Endodermal cell (in vitro differentiated cells): ENCODE measurements around the gene KDM2B. TPM values are rescaled to one million over a fixed set of nuclear protein-coding genes. Genes with fewer than 3 reads are reported as not detected.

Experiments used
- DNase-seq: peaks from one replicate; pipeline ENCODE4 v3.0.0-alpha.2; 2017
- H3K27ac ChIP-seq: 2 replicates; pipeline ENCODE4 v1.5.1; 2013; ENCODE audit warnings: mild to moderate bottlenecking, low read depth, low read length, moderate library complexity
- H3K27me3 ChIP-seq: 2 replicates; pipeline ENCODE4 v1.6.1; 2013; ENCODE audit warnings: mild to moderate bottlenecking, low read length, moderate library complexity; ENCODE audit not compliant: insufficient read depth, control insufficient read depth, poor library complexity, severe bottlenecking
- H3K36me3 ChIP-seq: 2 replicates; pipeline ENCODE4 v1.7.0; 2013; ENCODE audit warnings: mild to moderate bottlenecking, low read length, moderate library complexity; ENCODE audit not compliant: control insufficient read depth, insufficient read depth
- H3K4me1 ChIP-seq: one replicate; pipeline ENCODE4 v1.7.0; 2013; ENCODE audit warnings: low read length; ENCODE audit not compliant: control insufficient read depth, insufficient read depth
- H3K4me3 ChIP-seq: 2 replicates; pipeline ENCODE4 v1.5.1; 2013; ENCODE audit warnings: mild to moderate bottlenecking, low read length, moderate library complexity
- H3K9ac ChIP-seq: 2 replicates; pipeline ENCODE4 v1.6.1; 2013; ENCODE audit warnings: mild to moderate bottlenecking, low read length, moderate library complexity; ENCODE audit not compliant: poor library complexity, severe bottlenecking; ENCODE audit errors: extremely low read depth
- H3K9me3 ChIP-seq: 2 replicates; pipeline ENCODE4 v1.6.1; 2013; ENCODE audit warnings: mild to moderate bottlenecking, low read length, moderate library complexity; ENCODE audit not compliant: control insufficient read depth
- H3K27ac Mint-ChIP-seq: 2 replicates; pipeline ENCODE4 v1.8.0; 2020; ENCODE audit warnings: mixed read lengths
- H3K27me3 Mint-ChIP-seq: 2 replicates; pipeline ENCODE4 v1.8.0; 2021; ENCODE audit warnings: mild to moderate bottlenecking, mixed read lengths; ENCODE audit not compliant: insufficient read depth
- H3K36me3 Mint-ChIP-seq: 2 replicates; pipeline ENCODE4 v1.8.0; 2020; ENCODE audit warnings: low read depth, mixed read lengths
- H3K4me1 Mint-ChIP-seq: 2 replicates; pipeline ENCODE4 v1.8.0; 2020; ENCODE audit warnings: mixed read lengths
- H3K4me3 Mint-ChIP-seq: 2 replicates; pipeline ENCODE4 v1.8.0; 2020; ENCODE audit warnings: mild to moderate bottlenecking, moderate library complexity, mixed read lengths
- H3K9me3 Mint-ChIP-seq: 2 replicates; pipeline ENCODE4 v1.8.0; 2020; ENCODE audit warnings: mild to moderate bottlenecking, mixed read lengths
- WGBS, 2 experiments: methylation state at CpG; one replicate each; pipeline versions ENCODE4 v1.1.5 to v1.1.7; 2013; ENCODE audit warnings: missing lambda C conversion rate in 2 of 2, mixed read lengths in 1 of 2; ENCODE audit not compliant: insufficient coverage in 1 of 2, insufficient read length in 1 of 2; 5-methylcytosine and 5-hydroxymethylcytosine counted together
- total RNA-seq, 2 donors: library from RNA; stranded (reverse); fragmentation: NEBNext Ultra II Directional in 1 of 2; extraction: Animal tissue kit (Norgen Biotek cat#: 25700) in 1 of 2; gene quantifications; 2 replicates in 1 of 2; 3 replicates in 1 of 2; pipeline ENCODE4 v1.2.1, GENCODE V29; 2021
- TF ChIP-seq, protein P1 (sequence below): fragments of 200-600 bp; sonication (generic); conservative IDR thresholded peaks from 2 replicates; pipeline ENCODE4 v1.5.0; 2021; ENCODE audit warnings: antibody characterized with exemption, mild to moderate bottlenecking

KDM2B gene
- total RNA-seq, 2 donors from 2014 or later: 103 to 125 TPM

DNA sequence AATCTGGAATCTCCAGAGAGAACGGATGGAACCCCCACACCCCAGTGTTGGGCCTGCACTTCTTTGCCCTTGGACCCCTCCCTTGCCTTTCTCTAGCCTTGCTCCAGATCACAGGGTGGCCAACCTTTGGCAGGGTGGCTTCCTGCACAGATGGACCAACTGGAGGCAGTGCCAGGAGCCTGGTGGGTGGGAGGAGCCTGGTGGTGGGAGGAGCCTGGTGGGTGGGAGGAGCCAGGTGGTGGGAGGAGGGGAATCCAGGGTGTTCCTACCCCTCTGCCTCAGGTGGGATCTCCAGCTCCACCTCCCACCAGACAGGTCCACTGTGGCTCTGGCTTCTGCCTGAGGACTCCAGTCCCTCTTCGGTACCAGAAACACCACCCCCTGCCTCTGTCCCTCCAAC lies 30.5 kb upstream of the KDM2B start:
- H3K9ac ChIP-seq: no peak overlapping the region
- peaks cover 2% of the 10 kb centered on the region for H3K36me3 Mint-ChIP-seq
- peak; percentile 92 for DNase-seq
- no peaks in the 10 kb centered on the region for H3K9me3 ChIP-seq
- no peaks in the 10 kb centered on the region for H3K36me3 ChIP-seq
- peaks cover 4% of the 10 kb centered on the region for H3K9me3 Mint-ChIP-seq
- no peaks in the 10 kb centered on the region for H3K4me1 ChIP-seq
- peaks cover 10% of the 10 kb centered on the region for H3K4me1 Mint-ChIP-seq
- no peaks in the 10 kb centered on the region for H3K27me3 Mint-ChIP-seq
- whole genome bisulfite sequencing, 2 experiments: 94 to 100% methylated on average over 1 to 2 of the region's 2 CpGs
- H3K27ac ChIP-seq: no peak overlapping the region
- TF ChIP-seq, protein P1, sequence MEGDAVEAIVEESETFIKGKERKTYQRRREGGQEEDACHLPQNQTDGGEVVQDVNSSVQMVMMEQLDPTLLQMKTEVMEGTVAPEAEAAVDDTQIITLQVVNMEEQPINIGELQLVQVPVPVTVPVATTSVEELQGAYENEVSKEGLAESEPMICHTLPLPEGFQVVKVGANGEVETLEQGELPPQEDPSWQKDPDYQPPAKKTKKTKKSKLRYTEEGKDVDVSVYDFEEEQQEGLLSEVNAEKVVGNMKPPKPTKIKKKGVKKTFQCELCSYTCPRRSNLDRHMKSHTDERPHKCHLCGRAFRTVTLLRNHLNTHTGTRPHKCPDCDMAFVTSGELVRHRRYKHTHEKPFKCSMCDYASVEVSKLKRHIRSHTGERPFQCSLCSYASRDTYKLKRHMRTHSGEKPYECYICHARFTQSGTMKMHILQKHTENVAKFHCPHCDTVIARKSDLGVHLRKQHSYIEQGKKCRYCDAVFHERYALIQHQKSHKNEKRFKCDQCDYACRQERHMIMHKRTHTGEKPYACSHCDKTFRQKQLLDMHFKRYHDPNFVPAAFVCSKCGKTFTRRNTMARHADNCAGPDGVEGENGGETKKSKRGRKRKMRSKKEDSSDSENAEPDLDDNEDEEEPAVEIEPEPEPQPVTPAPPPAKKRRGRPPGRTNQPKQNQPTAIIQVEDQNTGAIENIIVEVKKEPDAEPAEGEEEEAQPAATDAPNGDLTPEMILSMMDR: no peak
- no peak overlapping the region for H3K4me3 Mint-ChIP-seq
- H3K27me3 ChIP-seq: no peaks in the 10 kb centered on the region
- no peak overlapping the region for H3K4me3 ChIP-seq
- no peak overlapping the region for H3K27ac Mint-ChIP-seq

DNA sequence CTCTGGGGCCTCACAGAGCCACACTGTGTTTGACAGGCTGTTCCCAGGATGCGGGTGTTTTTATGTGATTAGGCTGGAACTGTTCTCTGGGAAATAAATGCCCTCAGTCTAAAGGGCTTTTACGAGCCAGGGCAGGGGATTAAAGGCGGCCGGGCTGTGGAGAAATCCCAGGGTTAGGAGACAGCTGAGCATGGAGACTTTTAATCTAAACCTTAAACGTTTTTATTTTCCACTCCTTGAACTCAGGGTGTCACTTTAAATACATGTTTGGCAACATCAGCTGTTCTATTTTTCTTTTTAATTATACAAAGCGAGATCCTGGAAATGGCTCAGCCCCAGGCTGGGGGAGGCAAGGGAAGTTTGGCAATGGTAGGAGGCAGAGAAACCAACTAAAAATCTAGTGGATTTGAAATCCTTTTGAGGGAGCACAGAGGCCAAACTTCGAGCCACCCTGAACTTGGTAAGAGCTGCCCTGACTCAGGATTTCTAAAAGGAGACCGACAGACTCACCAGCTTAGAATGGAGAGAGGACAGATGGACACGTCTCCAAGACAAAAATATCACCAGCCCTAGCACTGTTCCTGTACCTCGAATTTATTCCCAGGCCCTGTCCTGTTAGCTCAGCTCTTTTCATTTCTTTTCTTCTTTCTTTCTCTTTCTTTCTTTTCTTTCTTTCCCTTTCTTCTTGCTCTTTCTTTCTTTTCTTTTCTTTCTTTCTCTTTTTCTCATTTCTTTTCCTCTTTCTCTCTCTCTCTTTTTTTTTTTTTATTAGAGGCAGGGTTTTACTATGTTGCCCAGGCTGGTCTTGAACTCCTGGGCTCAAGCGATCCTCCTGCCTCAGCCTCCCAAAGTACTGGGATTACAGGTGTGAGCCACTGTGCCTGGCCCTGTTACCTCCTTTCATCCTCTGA lies 29.7 kb upstream of the KDM2B start:
- WGBS, 2 experiments: 80 to 83% methylated on average over 10 to 11 of the region's 11 CpGs
- Mint-ChIP-seq H3K4me3 (no peak overlapping the region), H3K36me3 (peaks cover 2% of the 10 kb centered on the region), H3K4me1 (peaks cover 10% of the 10 kb centered on the region), H3K27me3 (no peaks in the 10 kb centered on the region), H3K9me3 (peaks cover 4% of the 10 kb centered on the region), H3K27ac (peak overlapping the region; percentile 55)
- TF ChIP-seq, protein P1: no peak
- H3K9ac ChIP-seq: no peak overlapping the region
- no peaks in the 10 kb centered on the region for H3K27me3 ChIP-seq
- no peaks in the 10 kb centered on the region for H3K4me1 ChIP-seq
- H3K27ac ChIP-seq: peak overlapping the region; percentile 77
- no peaks in the 10 kb centered on the region for H3K9me3 ChIP-seq
- H3K36me3 ChIP-seq: no peaks in the 10 kb centered on the region
- H3K4me3 ChIP-seq: no peak overlapping the region
- peak; percentile 35 for DNase-seq

DNA sequence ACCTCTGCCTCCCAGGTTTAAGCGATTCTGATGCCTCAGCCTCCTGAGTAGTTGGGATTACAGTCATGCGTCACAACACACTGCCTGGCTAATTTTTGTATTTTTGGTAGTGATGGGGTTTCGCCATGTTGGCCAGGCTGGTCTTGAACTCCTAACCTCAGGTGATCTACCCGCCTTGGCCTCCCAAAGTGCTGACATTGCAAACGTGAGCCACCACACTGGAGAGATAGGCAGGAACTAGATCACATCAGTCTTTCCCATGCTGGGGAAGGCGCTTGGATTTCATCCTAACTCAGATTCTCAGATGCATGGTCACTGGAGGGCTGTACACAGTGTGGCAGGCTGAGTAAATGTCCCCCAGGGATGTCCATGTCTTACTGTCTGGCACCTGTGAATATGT lies 27.5 kb upstream of the KDM2B start:
- WGBS, 2 experiments: 92 to 98% methylated on average over 5 to 6 of the region's 6 CpGs

More for the DNA sequence above, 27.5 kb upstream of the KDM2B start:
- no peaks in the 10 kb centered on the region for H3K27me3 ChIP-seq
- H3K27ac ChIP-seq: no peak overlapping the region
- H3K4me1 Mint-ChIP-seq: peaks cover 10% of the 10 kb centered on the region
- no peak for DNase-seq
- no peak overlapping the region for H3K4me3 ChIP-seq
- H3K36me3 ChIP-seq: no peaks in the 10 kb centered on the region
- no peak overlapping the region for H3K27ac Mint-ChIP-seq
- TF ChIP-seq, protein P1: no peak
- peaks cover 2% of the 10 kb centered on the region for H3K36me3 Mint-ChIP-seq
- no peak overlapping the region for H3K4me3 Mint-ChIP-seq
- no peaks in the 10 kb centered on the region for H3K27me3 Mint-ChIP-seq
- H3K9me3 Mint-ChIP-seq: peaks cover 4% of the 10 kb centered on the region
- H3K4me1 ChIP-seq: no peaks in the 10 kb centered on the region
- no peaks in the 10 kb centered on the region for H3K9me3 ChIP-seq
- H3K9ac ChIP-seq: no peak overlapping the region
